Endothelial cell of umbilical vein (primary cell): ENCODE data around the gene APLN. TPM values are rescaled to one million over a fixed set of nuclear protein-coding genes. Genes with fewer than 3 reads are reported as not detected.

Source experiments
- BruUV-seq: library from RNA; stranded (reverse); fragments of 400-500 nt; replicated peaks from 2 replicates; lab custom pipeline; 2021; lab: Mats Ljungman, UMichigan
- CTCF ChIA-PET: fragments of 300-600, 350-600 bp; sonication (Branson Sonifier 250); formaldehyde crosslinking; loops from one replicate; lab custom pipeline; 2021; ENCODE audit warnings: antibody characterized with exemption, inconsistent platforms; lab: Charles Lee
- POLR2A ChIA-PET: fragments of 300-600, 350-600 bp; sonication (Branson Sonifier 250); formaldehyde crosslinking; loops from one replicate; lab custom pipeline; 2021; ENCODE audit warnings: antibody characterized with exemption, inconsistent platforms; lab: Charles Lee
- DNase-seq: peaks from one replicate; pipeline ENCODE4 v3.0.0-alpha.2; 2011; ENCODE audit warnings: low read depth, low spot score
- FAIRE-seq: peaks from 2 replicates; lab custom pipeline; 2011; peaks lifted over from hg19 to GRCh38; lab: Jason Lieb, UNC
- H2AFZ ChIP-seq: 2 replicates; pipeline ENCODE4 v1.6.0; 2012; ENCODE audit warnings: low read depth, low read length, control low read depth, inconsistent platforms
- H3K27ac ChIP-seq: 2 replicates; pipeline ENCODE4 v1.5.1; 2011; ENCODE audit warnings: low read depth, mild to moderate bottlenecking, control low read depth, low read length, moderate library complexity; ENCODE audit not compliant: insufficient read depth
- H3K27me3 ChIP-seq, 2 experiments: 2 replicates each; pipeline versions ENCODE4 v1.6.0 to v1.6.1; 2011; ENCODE audit warnings: low read length in 2 of 2, mixed read lengths in 1 of 2; ENCODE audit not compliant: control insufficient read depth in 2 of 2, insufficient read depth in 2 of 2
- H3K36me3 ChIP-seq, 2 experiments: 2 replicates in 1 of 2; 3 replicates in 1 of 2; pipeline ENCODE4 v1.5.1; 2011; ENCODE audit warnings: low read length in 2 of 2, mild to moderate bottlenecking in 1 of 2, moderate library complexity in 1 of 2; ENCODE audit not compliant: control insufficient read depth in 2 of 2, insufficient read depth in 2 of 2; ENCODE audit errors: extremely low read depth in 1 of 2
- H3K4me1 ChIP-seq: 3 replicates; pipeline ENCODE4 v1.5.1; 2011; ENCODE audit warnings: mild to moderate bottlenecking, low read length; ENCODE audit not compliant: control insufficient read depth, insufficient read depth; ENCODE audit errors: extremely low read depth
- H3K4me2 ChIP-seq: 2 replicates; pipeline ENCODE4 v1.6.1; 2011; ENCODE audit warnings: low read length, control low read depth, mixed read lengths; ENCODE audit not compliant: insufficient read depth
- H3K4me3 ChIP-seq, 3 experiments: fragments of 200-600 bp in 1 of 3; sonication (generic), shearing (Covaris generic) in 1 of 3; replicated peaks in 1 of 3; 2 replicates each; pipeline ENCODE4 v1.5.1; 2011 to 2016; ENCODE audit warnings: control low read depth in 3 of 3, low read length in 3 of 3, mild to moderate bottlenecking in 2 of 3, inconsistent platforms in 1 of 3, low read depth in 1 of 3, moderate library complexity in 1 of 3; ENCODE audit not compliant: insufficient read depth in 1 of 3
- H3K79me2 ChIP-seq: 2 replicates; pipeline ENCODE4 v1.6.0; 2012; ENCODE audit warnings: low read length, inconsistent platforms; ENCODE audit not compliant: control insufficient read depth, insufficient read depth
- H3K9ac ChIP-seq: replicated peaks from 2 replicates; pipeline ENCODE3; 2011; ENCODE audit warnings: low read length, control low read depth; ENCODE audit not compliant: insufficient read depth; ENCODE audit errors: extremely low read depth
- H3K9me1 ChIP-seq: replicated peaks from 3 replicates; pipeline ENCODE4 v1.6.0; 2011; ENCODE audit warnings: mild to moderate bottlenecking, low read length; ENCODE audit not compliant: control insufficient read depth, insufficient read depth; ENCODE audit errors: extremely low read depth
- H3K9me3 ChIP-seq: replicated peaks from 2 replicates; pipeline ENCODE4 v1.5.1; 2012; ENCODE audit warnings: low read length, inconsistent platforms; ENCODE audit not compliant: control insufficient read depth, insufficient read depth
- H4K20me1 ChIP-seq: replicated peaks from 2 replicates; pipeline ENCODE3; 2011; ENCODE audit warnings: mild to moderate bottlenecking, low read length; ENCODE audit not compliant: control insufficient read depth, insufficient read depth; ENCODE audit errors: extremely low read depth
- FOS ChIP-seq: IDR thresholded peaks from 2 replicates; pipeline ENCODE4 v1.6.1; 2011; ENCODE audit warnings: mild to moderate bottlenecking, low read length, moderate library complexity, borderline replicate concordance; ENCODE audit not compliant: insufficient read depth
- GATA2 ChIP-seq: IDR thresholded peaks from 2 replicates; pipeline ENCODE4 v1.7.0; 2011; ENCODE audit warnings: low read depth, mild to moderate bottlenecking, moderate library complexity, mixed read lengths, low read length; ENCODE audit not compliant: insufficient read length, insufficient read depth
- JUN ChIP-seq: IDR thresholded peaks from 2 replicates; pipeline ENCODE4 v1.6.1; 2011; ENCODE audit warnings: borderline replicate concordance, low read depth; ENCODE audit not compliant: insufficient read length, insufficient read depth
- MAX ChIP-seq: IDR thresholded peaks from 2 replicates; pipeline ENCODE4 v1.6.1; 2011; ENCODE audit not compliant: insufficient read depth, insufficient read length
- POLR2A ChIP-seq: IDR thresholded peaks from 2 replicates; pipeline ENCODE4 v1.6.1; 2012; ENCODE audit warnings: low read depth, mild to moderate bottlenecking, control low read depth, low read length
- POLR2AphosphoS5 ChIP-seq: IDR thresholded peaks from 2 replicates; pipeline ENCODE4 v1.6.1; 2012; ENCODE audit warnings: low read depth, mild to moderate bottlenecking, control low read depth, low read length, moderate library complexity; ENCODE audit not compliant: insufficient read depth
- dilution Hi-C: fragments of 300-500 bp; cut with MboI; formaldehyde crosslinking; loops from one replicate; pipeline ENCODE4 v1.15.0; 2019; ENCODE audit warnings: low sequenced_read_pairs; ENCODE audit not compliant: extremely low pct_ligation_motif_present
- intact Hi-C: fragments of 100-400 bp; cut with micrococcal nuclease; formaldehyde crosslinking; loops from one replicate; pipeline ENCODE4 v1.10.0; 2022
- polyA plus RNA-seq, 4 experiments: library from polyadenylated mRNA; depleted of rRNA in 3 of 4; stranded (reverse) in 3 of 4; unstranded in 1 of 4; fragments of >200 nt; gene quantifications; 2 replicates each; pipeline versions ENCODE4 v1.2.1 to v1.2.3, GENCODE V29; 2011 to 2012; ENCODE audit warnings: missing spikeins in 1 of 4
- total RNA-seq: library from RNA; stranded (reverse); gene quantifications from 2 replicates; pipeline ENCODE4 v1.2.3, GENCODE V29; 2021
- TF ChIP-seq, protein P1 (sequence below), 2 donors: IDR thresholded peaks; 1 replicate in 1 of 2; 2 replicates in 1 of 2; pipeline ENCODE4 v1.5.1; 2011; ENCODE audit warnings: low read length in 2 of 2, mild to moderate bottlenecking in 2 of 2, moderate library complexity in 2 of 2, control low read depth in 1 of 2, inconsistent platforms in 1 of 2, low read depth in 1 of 2; ENCODE audit not compliant: insufficient read depth in 1 of 2; ENCODE audit errors: extremely low read depth in 1 of 2

APLN gene
- total and polyA plus RNA-seq, 2 donors (not counting 3 experiments of a cell fraction or from before 2014, with no cell fraction given), result 230 to 466 TPM

DNA sequence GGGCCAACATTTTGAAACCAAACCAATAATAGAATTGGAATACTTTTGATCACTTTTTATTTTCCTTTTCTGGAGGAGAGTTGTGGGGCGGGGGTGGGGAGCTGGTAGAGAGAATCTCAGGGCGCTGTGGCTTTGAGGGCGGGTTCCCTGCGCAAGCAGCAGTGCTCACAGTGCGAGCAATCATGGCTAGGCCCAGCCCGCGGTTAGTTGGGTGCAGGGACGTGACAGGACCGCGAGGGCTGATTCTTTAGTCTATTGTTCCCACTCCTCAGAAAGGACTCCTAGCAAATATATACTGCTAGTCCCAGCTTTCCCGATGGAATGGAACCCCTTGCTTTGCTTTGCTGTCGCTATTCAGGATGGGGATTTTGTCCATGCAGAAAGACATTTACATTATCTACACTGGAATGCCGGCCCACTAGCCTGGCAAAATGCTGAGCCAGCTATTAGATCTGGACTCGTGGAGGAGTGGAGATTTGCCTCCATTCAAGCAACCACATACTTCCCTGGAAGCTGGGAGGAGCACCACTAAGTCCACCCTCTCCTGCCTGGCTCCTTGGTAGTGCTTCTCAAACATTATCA, 23.9 kb upstream of the APLN start:
- Histone ChIP-seq H3K27ac (peak overlapping the region; percentile 15), H3K36me3 (no peaks in the 10 kb centered on the region), H3K9me1 (no peaks in the 10 kb centered on the region), H3K4me1 (peaks cover 19% of the 10 kb centered on the region), H3K9ac (no peak overlapping the region), H3K4me2 (peak overlapping the region; percentile 27), H4K20me1 (no peaks in the 10 kb centered on the region), H2AFZ (peak overlapping the region; percentile 29), H3K79me2 (no peaks in the 10 kb centered on the region), H3K4me3 (peak overlapping the region in 1 of 3 experiments; percentile 25), H3K9me3 (no peaks in the 10 kb centered on the region), H3K27me3 (no peaks in the 10 kb centered on the region)
- no peak for TF ChIP-seq POLR2A
- TF ChIP-seq FOS, result no peak
- TF ChIP-seq MAX, result no peak
- TF ChIP-seq, protein P1, sequence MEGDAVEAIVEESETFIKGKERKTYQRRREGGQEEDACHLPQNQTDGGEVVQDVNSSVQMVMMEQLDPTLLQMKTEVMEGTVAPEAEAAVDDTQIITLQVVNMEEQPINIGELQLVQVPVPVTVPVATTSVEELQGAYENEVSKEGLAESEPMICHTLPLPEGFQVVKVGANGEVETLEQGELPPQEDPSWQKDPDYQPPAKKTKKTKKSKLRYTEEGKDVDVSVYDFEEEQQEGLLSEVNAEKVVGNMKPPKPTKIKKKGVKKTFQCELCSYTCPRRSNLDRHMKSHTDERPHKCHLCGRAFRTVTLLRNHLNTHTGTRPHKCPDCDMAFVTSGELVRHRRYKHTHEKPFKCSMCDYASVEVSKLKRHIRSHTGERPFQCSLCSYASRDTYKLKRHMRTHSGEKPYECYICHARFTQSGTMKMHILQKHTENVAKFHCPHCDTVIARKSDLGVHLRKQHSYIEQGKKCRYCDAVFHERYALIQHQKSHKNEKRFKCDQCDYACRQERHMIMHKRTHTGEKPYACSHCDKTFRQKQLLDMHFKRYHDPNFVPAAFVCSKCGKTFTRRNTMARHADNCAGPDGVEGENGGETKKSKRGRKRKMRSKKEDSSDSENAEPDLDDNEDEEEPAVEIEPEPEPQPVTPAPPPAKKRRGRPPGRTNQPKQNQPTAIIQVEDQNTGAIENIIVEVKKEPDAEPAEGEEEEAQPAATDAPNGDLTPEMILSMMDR (IDR thresholded peaks at IDR 0.05; ENCODE audit: extremely low read depth in 1 of 2, insufficient read depth in 1 of 2, low read depth in 1 of 2, low read length in 2 of 2), result no peak
- no peak for TF ChIP-seq JUN
- TF ChIP-seq POLR2AphosphoS5, result no peak
- no peak for TF ChIP-seq GATA2
- DNase-seq (peak; percentile 1), FAIRE-seq (peak; percentile 37)
- no TSS peak for BruUV-seq
- ChIA-PET POLR2A (no interaction called here), CTCF (interaction anchor here (0.7 to 2.7 kb wide), 3 partner anchors 24 to 47 kb away, joined by 3 to 22 read pairs (median 4); partner anchors contain the start of gene APLN)
- dilution Hi-C loops (no loop called here), intact Hi-C loops (loop anchor here (1.0 to 2.0 kb wide), 2 partner anchors 12 to 24 kb away; partner anchors contain the start of gene APLN)
